OCI-LY1 (cell line): ENCODE data around the gene GLI2.

Experiments used
- H2AFZ ChIP-seq: fragments of 200-600 bp; sonication (generic), shearing (Covaris generic); 2 replicates; pipeline ENCODE4 v1.6.0; 2014; ENCODE audit warnings: antibody characterized with exemption, mild to moderate bottlenecking, low read length
- H3F3A ChIP-seq: fragments of 200-600 bp; sonication (generic), shearing (Covaris generic); 2 replicates; pipeline ENCODE4 v1.6.0; 2014; ENCODE audit warnings: mild to moderate bottlenecking, antibody characterized with exemption, low read length, moderate library complexity; ENCODE audit not compliant: insufficient read depth
- H3K27ac ChIP-seq: fragments of 200-600 bp; sonication (generic); 2 replicates; pipeline ENCODE4 v1.5.1; 2014; ENCODE audit warnings: low read length, mixed run types, mild to moderate bottlenecking, low read depth; ENCODE audit not compliant: poor library complexity, severe bottlenecking
- H3K27me3 ChIP-seq: fragments of 200-600 bp; sonication (generic); 2 replicates; pipeline ENCODE4 v1.6.0; 2014; ENCODE audit warnings: antibody characterized with exemption, mild to moderate bottlenecking, low read length, moderate library complexity; ENCODE audit not compliant: insufficient read depth
- H3K36me3 ChIP-seq: fragments of 200-600 bp; sonication (generic); 2 replicates; pipeline ENCODE4 v1.6.1; 2014; ENCODE audit warnings: mild to moderate bottlenecking, antibody characterized with exemption, low read length, moderate library complexity, mixed read lengths; ENCODE audit not compliant: insufficient read depth
- H3K4me1 ChIP-seq: fragments of 200-600 bp; sonication (generic); 2 replicates; pipeline ENCODE4 v1.5.1; 2014; ENCODE audit warnings: mild to moderate bottlenecking, low read length, moderate library complexity; ENCODE audit not compliant: insufficient read depth, severe bottlenecking
- H3K4me2 ChIP-seq: fragments of 200-600 bp; sonication (generic), shearing (Covaris generic); 2 replicates; pipeline ENCODE4 v1.6.1; 2014; ENCODE audit warnings: low read length
- H3K4me3 ChIP-seq: fragments of 200-600 bp; sonication (generic); 2 replicates; pipeline ENCODE4 v1.5.1; 2014; ENCODE audit warnings: low read length, low read depth, mild to moderate bottlenecking, mixed read lengths; ENCODE audit not compliant: poor library complexity, severe bottlenecking
- H3K79me2 ChIP-seq: fragments of 200-600 bp; shearing (Covaris generic); 2 replicates; pipeline ENCODE4 v1.6.1; 2016; ENCODE audit warnings: mixed run types, low read length, mixed read lengths; ENCODE audit not compliant: insufficient read depth
- H3K9ac ChIP-seq: fragments of 200-600 bp; sonication (generic), shearing (Covaris generic); 2 replicates; pipeline ENCODE4 v1.6.1; 2014; ENCODE audit warnings: mild to moderate bottlenecking, low read length, mixed read lengths
- H3K9me2 ChIP-seq: fragments of 200-600 bp; sonication (generic), shearing (Covaris generic); 2 replicates; pipeline ENCODE4 v1.6.1; 2014; ENCODE audit warnings: low read depth, mild to moderate bottlenecking, low read length, mixed read lengths
- H3K9me3 ChIP-seq: fragments of 200-600 bp; shearing (Covaris generic); 2 replicates; pipeline ENCODE4 v1.6.1; 2014; ENCODE audit warnings: low read length, mixed read lengths
- H4K20me1 ChIP-seq: fragments of 200-600 bp; sonication (generic), shearing (Covaris generic); 2 replicates; pipeline ENCODE4 v1.6.0; 2016; ENCODE audit warnings: mild to moderate bottlenecking, low read length; ENCODE audit not compliant: insufficient read depth
- CTCF ChIP-seq: fragments of 200-600 bp; sonication (generic), shearing (Covaris generic); IDR thresholded peaks from 2 replicates; pipeline ENCODE4 v1.5.1; 2017; ENCODE audit warnings: mild to moderate bottlenecking, antibody characterized with exemption, low read length, moderate library complexity, mixed read lengths
- EZH2 ChIP-seq: fragments of 200-600 bp; sonication (generic), shearing (Covaris generic); IDR thresholded peaks from 2 replicates; pipeline ENCODE4 v1.8.0; 2017; ENCODE audit warnings: borderline replicate concordance, mixed run types, mild to moderate bottlenecking, antibody characterized with exemption, low read length, moderate library complexity, mixed read lengths

The GLI2 gene

GRCh38 chr2:120715941-120716340 lies 19.7 kb upstream of the GLI2 start:
- H3K9me3 ChIP-seq, result no peaks in the 10 kb centered on the region
- H3K27me3 ChIP-seq, result no peaks in the 10 kb centered on the region; the same call in 1 of the 2 replicates
- no peak overlapping the region for H3K4me2 ChIP-seq
- H2AFZ ChIP-seq, result no peak overlapping the region
- no peaks in the 10 kb centered on the region for H3K79me2 ChIP-seq
- H3K27ac ChIP-seq, result no peak overlapping the region
- H3K9ac ChIP-seq, result no peak overlapping the region
- no peaks in the 10 kb centered on the region for H4K20me1 ChIP-seq
- TF ChIP-seq CTCF, result no peak
- no peak for TF ChIP-seq EZH2
- no peaks in the 10 kb centered on the region for H3K36me3 ChIP-seq
- H3K4me3 ChIP-seq, result no peak overlapping the region
- H3F3A ChIP-seq, result no peaks in the 10 kb centered on the region
- H3K9me2 ChIP-seq, result no peaks in the 10 kb centered on the region
- H3K4me1 ChIP-seq, result no peaks in the 10 kb centered on the region

- H2AFZ ChIP-seq, result no peak overlapping the region
- H3K4me3 ChIP-seq, result no peak overlapping the region
- no peak overlapping the region for H3K4me2 ChIP-seq
- no peak overlapping the region for H3K9ac ChIP-seq
- H3K9me2 ChIP-seq, result no peaks in the 10 kb centered on the region
- H3K36me3 ChIP-seq, result no peaks in the 10 kb centered on the region
- no peak for TF ChIP-seq EZH2
- TF ChIP-seq CTCF, result no peak
- no peaks in the 10 kb centered on the region for H3F3A ChIP-seq
- no peaks in the 10 kb centered on the region for H3K79me2 ChIP-seq
- H3K9me3 ChIP-seq, result no peaks in the 10 kb centered on the region
- H3K27ac ChIP-seq, result no peak overlapping the region
- no peaks in the 10 kb centered on the region; the same call in 1 of the 2 replicates for H3K27me3 ChIP-seq
- no peaks in the 10 kb centered on the region for H4K20me1 ChIP-seq
- H3K4me1 ChIP-seq, result no peaks in the 10 kb centered on the region
These were observed 18.8 kb upstream of the GLI2 start for GRCh38 chr2:120716641-120717585.

DNA sequence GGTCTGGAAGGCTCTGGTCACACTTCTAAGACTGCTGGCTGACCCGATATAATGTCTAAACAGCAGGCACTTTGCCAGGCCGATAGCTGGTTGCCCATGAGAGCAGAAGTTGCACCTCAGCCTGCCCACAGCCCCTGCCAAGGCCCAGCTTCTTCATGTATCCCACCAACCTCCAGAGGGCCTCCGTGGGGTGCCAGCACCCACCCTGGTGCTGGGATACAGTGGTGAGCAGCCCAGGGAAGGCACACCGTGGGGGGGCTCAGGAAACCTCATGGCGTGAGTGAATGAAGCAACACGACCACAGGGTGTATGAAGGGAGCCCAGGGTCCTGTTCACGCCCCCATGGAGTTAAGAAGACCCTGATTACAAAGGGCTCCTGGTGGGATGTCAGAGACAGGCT lies 16.2 kb upstream of the GLI2 start:
- H3K79me2 ChIP-seq, result no peaks in the 10 kb centered on the region
- H3K27me3 ChIP-seq, result no peaks in the 10 kb centered on the region
- no peak overlapping the region for H3K27ac ChIP-seq
- H4K20me1 ChIP-seq, result no peaks in the 10 kb centered on the region
- H3F3A ChIP-seq, result no peaks in the 10 kb centered on the region
- H3K4me1 ChIP-seq, result no peaks in the 10 kb centered on the region
- H3K4me3 ChIP-seq, result no peak overlapping the region
- no peak overlapping the region for H3K9ac ChIP-seq
- H3K9me3 ChIP-seq, result no peaks in the 10 kb centered on the region
- H3K4me2 ChIP-seq, result no peak overlapping the region
- no peaks in the 10 kb centered on the region for H3K9me2 ChIP-seq
- H3K36me3 ChIP-seq, result no peaks in the 10 kb centered on the region
- TF ChIP-seq CTCF (no peak), EZH2 (no peak)
- no peak overlapping the region for H2AFZ ChIP-seq
